Caco-2 (cell line): ENCODE results near the gene DKK2. TPM values are rescaled to one million over a fixed set of nuclear protein-coding genes. Genes with fewer than 3 reads are reported as not detected.

Experiments used
- BruUV-seq: library from RNA; stranded (reverse); fragments of 400-500 nt; replicated peaks from 2 replicates; lab custom pipeline; 2021; lab: Mats Ljungman, UMichigan
- CTCF ChIA-PET: fragments of 300-600 bp; sonication (Branson Sonifier 250); formaldehyde crosslinking; loops from one replicate; lab custom pipeline; 2022; ENCODE audit warnings: antibody characterized with exemption; lab: Charles Lee
- POLR2A ChIA-PET: fragments of 300-600 bp; sonication (Branson Sonifier 250); formaldehyde crosslinking; loops from one replicate; lab custom pipeline; 2022; ENCODE audit warnings: antibody characterized with exemption; lab: Charles Lee
- DNase-seq, 2 experiments: peaks; one replicate each; pipeline versions ENCODE4 v3.0.0 to v3.0.0-alpha.2; 2020 to 2022
- H3K27me3 ChIP-seq: replicated peaks from 2 replicates; pipeline ENCODE4 v1.6.0; 2011; ENCODE audit warnings: low read length; ENCODE audit not compliant: control insufficient read depth, insufficient read depth
- H3K36me3 ChIP-seq: 2 replicates; pipeline ENCODE4 v1.5.1; 2011; ENCODE audit warnings: low read length; ENCODE audit not compliant: control insufficient read depth, insufficient read depth
- H3K4me1 ChIP-seq: fragments of 250-450 bp; sonication (Bioruptor Pico); 2 replicates; pipeline ENCODE4 v1.5.1; 2020; ENCODE audit warnings: mild to moderate bottlenecking
- H3K4me3 ChIP-seq: 2 replicates; pipeline ENCODE4 v1.5.1; 2011; ENCODE audit warnings: low read depth, mild to moderate bottlenecking, control low read depth, low read length
- H3K9me3 ChIP-seq: fragments of 250-450 bp; sonication (Bioruptor Pico); 2 replicates; pipeline ENCODE4 v1.5.1; 2020; ENCODE audit warnings: mild to moderate bottlenecking, moderate library complexity
- H3K27ac Mint-ChIP-seq: one replicate; pipeline ENCODE4 v1.8.0; 2022; ENCODE audit warnings: mixed read lengths; ENCODE audit not compliant: unreplicated experiment
- H3K27me3 Mint-ChIP-seq: one replicate; pipeline ENCODE4 v1.8.0; 2022; ENCODE audit warnings: mixed read lengths; ENCODE audit not compliant: insufficient read depth, unreplicated experiment
- H3K36me3 Mint-ChIP-seq: one replicate; pipeline ENCODE4 v1.8.0; 2022; ENCODE audit warnings: mild to moderate bottlenecking, mixed read lengths; ENCODE audit not compliant: insufficient read depth, unreplicated experiment
- H3K4me1 Mint-ChIP-seq: one replicate; pipeline ENCODE4 v1.8.0; 2022; ENCODE audit warnings: low read depth, mixed read lengths; ENCODE audit not compliant: unreplicated experiment
- H3K4me3 Mint-ChIP-seq: one replicate; pipeline ENCODE4 v1.8.0; 2022; ENCODE audit warnings: mild to moderate bottlenecking, moderate library complexity, mixed read lengths; ENCODE audit not compliant: unreplicated experiment
- H3K9me3 Mint-ChIP-seq: one replicate; pipeline ENCODE4 v1.8.0; 2022; ENCODE audit warnings: mixed read lengths; ENCODE audit not compliant: unreplicated experiment
- intact Hi-C: fragments of 100-400 bp; cut with micrococcal nuclease; formaldehyde crosslinking; loops from one replicate; pipeline ENCODE4 v1.10.0; 2022; ENCODE audit not compliant: unreplicated experiment
- total RNA-seq: library from RNA; stranded (reverse); gene quantifications from 2 replicates; pipeline ENCODE4 v1.2.3, GENCODE V29; 2022
- TF ChIP-seq, protein P1 (sequence below), 2 experiments: fragments of 200-600 bp in 1 of 2; IDR thresholded peaks; 1 replicate in 1 of 2; 2 replicates in 1 of 2; pipeline versions ENCODE4 v1.5.1 to v1.8.0; 2011 to 2022; ENCODE audit warnings: antibody characterized with exemption in 1 of 2, control low read depth in 1 of 2, inconsistent platforms in 1 of 2, low read depth in 1 of 2, low read length in 1 of 2, mild to moderate bottlenecking in 1 of 2, moderate library complexity in 1 of 2; ENCODE audit not compliant: insufficient read depth in 1 of 2, severe bottlenecking in 1 of 2, unreplicated experiment in 1 of 2

DKK2 gene
- total RNA-seq, 1 experiment from 2014 or later, result not detected

DNA sequence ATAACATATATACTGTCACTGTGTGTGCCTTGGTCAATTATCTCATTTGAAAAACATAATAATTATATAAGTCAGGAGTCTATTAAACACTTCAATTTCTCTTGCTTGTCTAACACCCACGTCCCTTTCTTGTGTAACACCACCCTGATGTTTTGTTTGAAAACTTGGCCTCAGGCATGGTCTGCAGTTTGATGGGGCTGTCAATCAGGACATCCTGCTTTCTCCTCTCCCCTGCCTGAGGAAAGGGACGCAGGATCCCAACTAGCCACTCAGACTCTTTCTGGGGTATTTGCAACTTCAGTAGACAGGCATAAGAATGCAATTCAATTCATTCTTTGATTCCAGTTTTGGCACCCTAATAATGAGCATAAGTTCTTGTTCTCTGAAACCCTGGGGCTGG lies 48.8 kb downstream of the DKK2 start:
- Histone ChIP-seq H3K27me3 (no peaks in the 10 kb centered on the region), H3K4me3 (no peak overlapping the region), H3K36me3 (no peaks in the 10 kb centered on the region), H3K9me3 (no peaks in the 10 kb centered on the region), H3K4me1 (no peaks in the 10 kb centered on the region)
- Mint-ChIP-seq H3K27ac (no peak overlapping the region), H3K36me3 (no peaks in the 10 kb centered on the region), H3K27me3 (peaks cover 3% of the 10 kb centered on the region), H3K4me3 (no peak overlapping the region), H3K9me3 (no peaks in the 10 kb centered on the region), H3K4me1 (no peaks in the 10 kb centered on the region)
- intact Hi-C loops, result no loop called here
- POLR2A ChIA-PET, result no interaction called here
- TF ChIP-seq, protein P1, sequence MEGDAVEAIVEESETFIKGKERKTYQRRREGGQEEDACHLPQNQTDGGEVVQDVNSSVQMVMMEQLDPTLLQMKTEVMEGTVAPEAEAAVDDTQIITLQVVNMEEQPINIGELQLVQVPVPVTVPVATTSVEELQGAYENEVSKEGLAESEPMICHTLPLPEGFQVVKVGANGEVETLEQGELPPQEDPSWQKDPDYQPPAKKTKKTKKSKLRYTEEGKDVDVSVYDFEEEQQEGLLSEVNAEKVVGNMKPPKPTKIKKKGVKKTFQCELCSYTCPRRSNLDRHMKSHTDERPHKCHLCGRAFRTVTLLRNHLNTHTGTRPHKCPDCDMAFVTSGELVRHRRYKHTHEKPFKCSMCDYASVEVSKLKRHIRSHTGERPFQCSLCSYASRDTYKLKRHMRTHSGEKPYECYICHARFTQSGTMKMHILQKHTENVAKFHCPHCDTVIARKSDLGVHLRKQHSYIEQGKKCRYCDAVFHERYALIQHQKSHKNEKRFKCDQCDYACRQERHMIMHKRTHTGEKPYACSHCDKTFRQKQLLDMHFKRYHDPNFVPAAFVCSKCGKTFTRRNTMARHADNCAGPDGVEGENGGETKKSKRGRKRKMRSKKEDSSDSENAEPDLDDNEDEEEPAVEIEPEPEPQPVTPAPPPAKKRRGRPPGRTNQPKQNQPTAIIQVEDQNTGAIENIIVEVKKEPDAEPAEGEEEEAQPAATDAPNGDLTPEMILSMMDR (IDR thresholded peaks at IDR 0.05; ENCODE audit: insufficient read depth in 1 of 2, low read depth in 1 of 2, low read length in 1 of 2, severe bottlenecking in 1 of 2, unreplicated experiment in 1 of 2), result no peak
- DNase-seq, result no peak
- CTCF ChIA-PET, result no interaction called here
- no TSS peak for BruUV-seq

DNA sequence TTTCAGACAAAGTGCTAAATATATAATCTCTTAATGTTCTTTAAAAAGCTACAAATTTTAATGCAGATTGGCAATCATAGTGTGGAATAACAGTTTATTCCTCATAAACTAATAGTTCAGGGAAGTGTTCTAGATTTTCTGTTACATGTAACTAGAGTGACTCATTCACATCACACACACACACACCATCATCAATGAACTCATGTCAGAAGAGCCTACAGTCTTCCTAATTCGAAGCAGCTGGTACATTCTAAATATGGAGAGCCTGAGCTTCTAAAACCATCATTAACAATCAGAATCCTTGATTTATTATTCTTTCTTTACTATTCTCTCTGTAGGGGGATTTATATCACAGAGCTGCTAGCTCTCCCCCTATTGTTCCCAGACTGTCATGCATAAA lies 49.6 kb downstream of the DKK2 start:
- no TSS peak for BruUV-seq
- Histone ChIP-seq H3K27me3 (no peaks in the 10 kb centered on the region), H3K4me1 (no peaks in the 10 kb centered on the region), H3K36me3 (no peaks in the 10 kb centered on the region), H3K4me3 (no peak overlapping the region), H3K9me3 (no peaks in the 10 kb centered on the region)
- Mint-ChIP-seq H3K36me3 (no peaks in the 10 kb centered on the region), H3K27ac (no peak overlapping the region), H3K9me3 (no peaks in the 10 kb centered on the region), H3K4me3 (no peak overlapping the region), H3K4me1 (no peaks in the 10 kb centered on the region), H3K27me3 (peaks cover 3% of the 10 kb centered on the region)
- DNase-seq, result no peak
- POLR2A ChIA-PET, result no interaction called here
- CTCF ChIA-PET, result no interaction called here
- TF ChIP-seq, protein P1 (IDR thresholded peaks at IDR 0.05; ENCODE audit: insufficient read depth in 1 of 2, low read depth in 1 of 2, low read length in 1 of 2, severe bottlenecking in 1 of 2, unreplicated experiment in 1 of 2), result no peak
- intact Hi-C loops, result no loop called here

DNA sequence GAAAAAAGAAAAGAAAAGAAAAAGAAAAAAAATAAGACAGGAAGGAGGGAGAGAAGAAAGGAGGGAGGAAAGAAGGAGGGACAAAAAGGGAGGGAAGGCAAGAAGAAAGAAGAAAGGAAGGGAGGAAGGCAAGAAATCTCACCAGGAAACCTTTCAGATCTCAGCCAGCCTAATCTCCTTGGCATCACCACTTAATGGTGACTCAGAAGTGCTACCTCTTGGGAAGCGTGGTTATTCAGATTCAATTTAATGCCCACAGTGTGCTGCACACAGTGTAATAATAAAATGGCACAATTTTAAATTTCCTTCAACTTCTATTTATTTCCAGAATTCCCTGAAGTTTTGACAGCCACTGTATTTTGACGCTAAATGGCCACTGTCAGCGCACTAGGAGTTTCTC lies 50.3 kb downstream of the DKK2 start:
- intact Hi-C loops, result no loop called here
- no peaks in the 10 kb centered on the region for H3K36me3 ChIP-seq
- Mint-ChIP-seq H3K36me3 (no peaks in the 10 kb centered on the region), H3K9me3 (no peaks in the 10 kb centered on the region), H3K4me1 (no peaks in the 10 kb centered on the region), H3K27me3 (peaks cover 3% of the 10 kb centered on the region), H3K4me3 (no peak overlapping the region), H3K27ac (no peak overlapping the region)
- H3K4me1 ChIP-seq, result no peaks in the 10 kb centered on the region
- TF ChIP-seq, protein P1 (IDR thresholded peaks at IDR 0.05; ENCODE audit: insufficient read depth in 1 of 2, low read depth in 1 of 2, low read length in 1 of 2, severe bottlenecking in 1 of 2, unreplicated experiment in 1 of 2), result no peak
- no peak overlapping the region for H3K4me3 ChIP-seq
- ChIA-PET POLR2A (no interaction called here), CTCF (no interaction called here)
- H3K27me3 ChIP-seq, result no peaks in the 10 kb centered on the region
- H3K9me3 ChIP-seq, result no peaks in the 10 kb centered on the region
- DNase-seq, result no peak
- no TSS peak for BruUV-seq
